Osteocyte (in vitro differentiated cells): Measurements from ENCODE around the gene ST8SIA5. TPM values are rescaled to one million over a fixed set of nuclear protein-coding genes. Genes with fewer than 3 reads are reported as not detected.

ENCODE experiments used
- DNase-seq: peaks from one replicate; pipeline ENCODE4 v3.0.0; 2021; ENCODE audit warnings: mixed read lengths; ENCODE audit not compliant: unreplicated experiment; ENCODE audit errors: extremely low spot score
- H3K27ac Mint-ChIP-seq: one replicate; pipeline ENCODE4 v1.8.0; 2021; ENCODE audit warnings: mild to moderate bottlenecking, mixed read lengths; ENCODE audit not compliant: unreplicated experiment
- H3K27me3 Mint-ChIP-seq: one replicate; pipeline ENCODE4 v1.8.0; 2021; ENCODE audit warnings: mixed read lengths; ENCODE audit not compliant: unreplicated experiment
- H3K36me3 Mint-ChIP-seq: one replicate; pipeline ENCODE4 v1.8.0; 2021; ENCODE audit warnings: mixed read lengths; ENCODE audit not compliant: unreplicated experiment
- H3K4me1 Mint-ChIP-seq: one replicate; pipeline ENCODE4 v1.8.0; 2021; ENCODE audit warnings: mixed read lengths; ENCODE audit not compliant: unreplicated experiment
- H3K4me3 Mint-ChIP-seq: one replicate; pipeline ENCODE4 v1.8.0; 2021; ENCODE audit warnings: mild to moderate bottlenecking, moderate library complexity, mixed read lengths; ENCODE audit not compliant: unreplicated experiment
- H3K9me3 Mint-ChIP-seq: one replicate; pipeline ENCODE4 v1.8.0; 2021; ENCODE audit warnings: mixed read lengths; ENCODE audit not compliant: unreplicated experiment
- CTCF ChIP-seq: fragments of 200-600 bp; sonication (generic); IDR thresholded peaks from 2 replicates; pipeline ENCODE4 v1.5.0; 2021; ENCODE audit warnings: antibody characterized with exemption, mild to moderate bottlenecking, moderate library complexity
- total RNA-seq: library from RNA; stranded (reverse); gene quantifications from 2 replicates; pipeline ENCODE4 v1.2.1, GENCODE V29; 2021

The ST8SIA5 gene
- total RNA-seq, 1 donor from 2014 or later = 0.30 TPM

DNA sequence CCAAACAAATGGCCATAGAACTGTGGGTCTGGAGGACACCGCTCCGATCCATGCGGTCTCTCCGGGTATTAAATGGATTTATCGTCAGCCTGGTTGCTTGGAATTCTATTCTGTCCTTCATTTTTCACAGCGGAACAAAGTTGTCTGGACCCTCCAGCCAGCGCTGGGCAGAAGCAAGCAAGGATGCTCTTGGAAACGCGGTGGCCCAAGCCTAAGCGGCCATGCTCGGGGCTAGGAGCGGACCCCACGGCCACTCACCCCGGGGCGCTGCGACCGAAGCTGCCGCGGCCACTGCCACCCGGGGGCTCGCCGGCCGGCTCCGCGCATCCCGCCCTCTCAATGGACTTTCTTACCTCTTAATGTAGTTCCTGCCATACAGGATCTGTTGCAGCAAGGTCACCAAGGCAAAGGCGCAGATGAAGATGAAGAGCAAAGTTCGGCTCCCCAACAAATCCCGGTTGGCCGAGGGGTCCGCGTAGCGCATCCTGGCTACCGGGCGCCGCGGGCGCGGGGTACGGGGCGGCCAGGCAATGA is 761 bp downstream of the ST8SIA5 start:
- no peaks in the 10 kb centered on the region for H3K36me3 Mint-ChIP-seq
- peak overlapping the region; percentile 32 for H3K4me3 Mint-ChIP-seq
- DNase-seq = no peak
- peaks cover 72% of the 10 kb centered on the region for H3K27me3 Mint-ChIP-seq
- peaks cover 11% of the 10 kb centered on the region for H3K4me1 Mint-ChIP-seq
- H3K27ac Mint-ChIP-seq = no peak overlapping the region
- H3K9me3 Mint-ChIP-seq = no peaks in the 10 kb centered on the region
- TF ChIP-seq CTCF = no peak

DNA sequence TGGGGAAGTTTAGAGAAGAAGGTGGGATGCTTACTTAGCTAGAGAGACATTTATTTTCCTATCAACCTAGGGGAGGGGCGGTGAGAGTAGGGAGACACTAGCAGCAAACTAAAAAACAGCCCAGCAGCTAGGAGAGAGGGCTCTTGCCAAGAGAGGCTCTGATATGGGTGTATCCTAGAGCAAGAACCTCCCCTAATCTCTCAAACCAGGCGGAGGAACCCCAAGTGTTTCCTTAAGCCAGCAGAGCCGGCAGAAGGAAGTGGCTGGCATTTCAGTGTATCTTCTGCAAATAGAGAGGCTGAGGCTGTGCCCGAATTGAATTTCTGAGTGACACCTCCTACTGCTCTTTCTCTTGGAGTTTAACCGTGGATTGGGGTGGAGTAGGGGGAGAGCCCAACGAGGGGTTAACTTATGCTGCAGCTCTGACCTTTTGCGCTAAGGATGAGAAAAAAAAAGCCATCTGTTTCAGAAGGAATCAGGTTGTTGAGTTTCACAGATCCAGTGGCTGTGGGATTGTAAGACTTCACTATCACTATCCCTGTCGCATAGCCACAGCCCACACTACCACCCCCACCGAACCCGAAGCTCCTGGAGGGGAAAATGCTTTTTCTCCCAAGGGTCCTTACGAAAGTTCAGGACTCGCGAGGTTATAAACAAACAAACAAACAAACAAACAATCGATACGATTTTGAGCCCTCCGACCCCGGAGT is 1.4 kb downstream of the ST8SIA5 start:
- DNase-seq = peak; percentile 69
- Mint-ChIP-seq H3K27me3 (peaks cover 72% of the 10 kb centered on the region), H3K4me1 (peaks cover 11% of the 10 kb centered on the region), H3K27ac (no peak overlapping the region), H3K9me3 (no peaks in the 10 kb centered on the region), H3K36me3 (no peaks in the 10 kb centered on the region), H3K4me3 (no peak overlapping the region)
- TF ChIP-seq CTCF = no peak

DNA sequence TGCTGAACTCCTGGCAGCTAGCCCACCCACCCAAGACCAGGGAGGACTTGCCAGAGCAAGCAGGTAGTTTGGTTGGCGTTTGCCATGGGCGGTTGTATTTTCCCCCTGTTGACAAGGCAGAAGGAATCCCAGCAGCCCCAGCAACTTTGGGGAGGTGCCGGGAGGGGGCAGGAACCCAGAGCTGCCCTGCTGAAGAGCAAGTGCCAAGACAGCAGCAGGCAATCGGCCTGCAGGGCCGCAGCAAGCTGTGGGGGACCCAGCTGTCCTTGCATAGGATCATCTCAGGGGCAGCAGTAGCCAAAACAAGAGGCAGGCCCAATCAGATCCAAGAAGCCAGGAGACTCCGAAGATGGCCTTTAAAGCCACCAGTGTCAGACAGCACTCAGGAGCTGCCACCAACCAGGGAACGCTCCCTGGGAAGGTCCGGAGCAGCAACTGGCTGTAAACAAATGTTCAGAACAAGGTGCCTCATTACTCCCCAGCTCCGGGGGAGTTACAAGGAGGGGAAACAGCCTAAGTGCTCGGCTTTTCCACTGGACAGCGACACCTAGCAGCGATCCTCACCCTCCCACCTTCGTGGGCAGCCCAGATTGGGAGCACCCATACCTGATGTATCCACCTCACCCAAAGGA is 2.1 kb downstream of the ST8SIA5 start:
- peak; percentile 73 for DNase-seq
- peaks cover 11% of the 10 kb centered on the region for H3K4me1 Mint-ChIP-seq
- no peak for TF ChIP-seq CTCF
- H3K27ac Mint-ChIP-seq = no peak overlapping the region
- no peak overlapping the region for H3K4me3 Mint-ChIP-seq
- H3K9me3 Mint-ChIP-seq = no peaks in the 10 kb centered on the region
- H3K27me3 Mint-ChIP-seq = peaks cover 67% of the 10 kb centered on the region
- H3K36me3 Mint-ChIP-seq = no peaks in the 10 kb centered on the region

DNA sequence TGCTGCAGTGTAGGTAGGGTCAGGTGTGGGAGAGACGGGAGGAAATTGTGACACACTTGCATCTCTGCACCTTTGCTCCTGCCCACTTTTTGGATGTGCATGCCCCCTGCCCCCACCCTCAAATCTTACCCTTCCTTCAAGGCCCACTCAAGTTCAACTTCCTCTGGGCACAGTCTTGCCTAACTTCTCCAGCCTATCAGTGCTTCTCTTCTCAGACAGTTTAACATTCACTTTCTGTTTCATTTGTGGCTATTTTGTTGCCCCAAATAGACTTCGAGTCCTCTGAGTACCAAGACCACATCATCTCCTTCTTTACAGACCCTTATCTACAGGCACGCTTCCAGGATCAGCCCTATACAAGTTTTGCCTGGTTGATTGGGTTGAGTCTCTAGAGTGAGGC is 2.7 kb downstream of the ST8SIA5 start:
- Mint-ChIP-seq H3K27me3 (peaks cover 63% of the 10 kb centered on the region), H3K4me1 (peaks cover 11% of the 10 kb centered on the region), H3K36me3 (no peaks in the 10 kb centered on the region), H3K27ac (no peak overlapping the region), H3K4me3 (no peak overlapping the region), H3K9me3 (no peaks in the 10 kb centered on the region)
- no peak for TF ChIP-seq CTCF
- DNase-seq = peak; percentile 8

- no peak overlapping the region for H3K4me3 Mint-ChIP-seq
- H3K36me3 Mint-ChIP-seq = no peaks in the 10 kb centered on the region
- H3K27me3 Mint-ChIP-seq = peaks cover 51% of the 10 kb centered on the region
- H3K27ac Mint-ChIP-seq = no peak overlapping the region
- TF ChIP-seq CTCF = no peak
- H3K4me1 Mint-ChIP-seq = no peaks in the 10 kb centered on the region
- peak; percentile 51 for DNase-seq
- H3K9me3 Mint-ChIP-seq = no peaks in the 10 kb centered on the region
Measured at GRCh38 chr18:46751882-46752281, 5.0 kb downstream of the ST8SIA5 start.
